Spleen (tissue), 7 donors: ENCODE results near the gene AQP2.

ENCODE experiments used
- POLR2A ChIP-seq, 3 donors: fragments of 450-650 bp; IDR thresholded peaks; one replicate each; pipeline ENCODE4 v1.5.1; 2017; ENCODE audit warnings: antibody characterized with exemption in 3 of 3, mild to moderate bottlenecking in 1 of 3
- POLR2AphosphoS5 ChIP-seq, 3 donors: sonication (generic); formaldehyde crosslinking; IDR thresholded peaks; one replicate each; pipeline ENCODE4 v1.5.1; 2017; ENCODE audit warnings: antibody characterized with exemption in 3 of 3
- TF ChIP-seq, protein P1 (sequence below), 11 experiments: fragments of 200-600 bp in 7 of 11; fragments of 450-650 bp in 4 of 11; sonication (generic) in 4 of 11; IDR thresholded peaks in 8 of 11; conservative IDR thresholded peaks in 3 of 11; 1 replicate in 7 of 11; 2 replicates in 4 of 11; pipeline versions ENCODE4 v1.4.0 to v1.8.0; 2016 to 2021; ENCODE audit warnings: antibody characterized with exemption in 11 of 11, inconsistent platforms in 4 of 11, mild to moderate bottlenecking in 1 of 11
- donor health status: DM: no; HTN: no; CAD: no; lungs with moderate emphysema.
- donor health status: DM: no; HTN: no; CAD: no.
- donor health status: DM: no; HTN: no; CAD: no.

DNA sequence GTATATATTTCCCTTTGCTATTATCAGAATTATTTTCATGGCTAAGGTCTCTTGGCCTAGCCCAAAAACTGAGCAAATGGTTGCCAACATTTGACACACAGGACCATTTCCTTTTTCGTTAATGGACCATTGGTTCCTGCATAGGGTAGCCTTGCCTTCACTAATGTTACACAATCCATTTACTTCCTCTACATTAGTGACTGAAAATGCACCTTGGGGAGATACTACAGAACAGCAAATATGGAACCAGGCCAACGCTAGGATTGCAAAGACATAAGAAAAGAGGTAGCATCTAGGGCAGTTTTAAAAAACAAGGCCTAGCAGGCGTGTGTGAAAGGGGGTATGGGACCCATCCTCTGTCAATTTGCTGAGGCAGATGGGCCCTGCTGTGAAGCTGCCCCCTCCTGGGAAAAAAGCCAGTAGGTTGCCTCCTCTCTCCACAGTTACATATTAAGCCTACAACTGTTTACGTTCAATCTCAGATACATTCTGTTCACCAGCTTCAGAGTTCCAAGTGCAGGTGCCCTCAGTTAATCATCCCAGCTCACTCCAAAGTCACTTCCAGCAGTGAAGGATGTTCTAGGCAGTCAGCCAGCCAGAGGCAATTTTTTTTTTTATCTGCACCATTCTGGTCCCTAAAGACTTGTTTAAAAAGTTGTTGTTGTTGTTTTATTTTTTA, 37.2 kb downstream of the AQP2 start:
- TF ChIP-seq, protein P1, sequence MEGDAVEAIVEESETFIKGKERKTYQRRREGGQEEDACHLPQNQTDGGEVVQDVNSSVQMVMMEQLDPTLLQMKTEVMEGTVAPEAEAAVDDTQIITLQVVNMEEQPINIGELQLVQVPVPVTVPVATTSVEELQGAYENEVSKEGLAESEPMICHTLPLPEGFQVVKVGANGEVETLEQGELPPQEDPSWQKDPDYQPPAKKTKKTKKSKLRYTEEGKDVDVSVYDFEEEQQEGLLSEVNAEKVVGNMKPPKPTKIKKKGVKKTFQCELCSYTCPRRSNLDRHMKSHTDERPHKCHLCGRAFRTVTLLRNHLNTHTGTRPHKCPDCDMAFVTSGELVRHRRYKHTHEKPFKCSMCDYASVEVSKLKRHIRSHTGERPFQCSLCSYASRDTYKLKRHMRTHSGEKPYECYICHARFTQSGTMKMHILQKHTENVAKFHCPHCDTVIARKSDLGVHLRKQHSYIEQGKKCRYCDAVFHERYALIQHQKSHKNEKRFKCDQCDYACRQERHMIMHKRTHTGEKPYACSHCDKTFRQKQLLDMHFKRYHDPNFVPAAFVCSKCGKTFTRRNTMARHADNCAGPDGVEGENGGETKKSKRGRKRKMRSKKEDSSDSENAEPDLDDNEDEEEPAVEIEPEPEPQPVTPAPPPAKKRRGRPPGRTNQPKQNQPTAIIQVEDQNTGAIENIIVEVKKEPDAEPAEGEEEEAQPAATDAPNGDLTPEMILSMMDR (IDR thresholded peaks at IDR 0.05 in 8 of 11, conservative IDR thresholded peaks at IDR 0.05 in 3 of 11) = no peak
- no peak for TF ChIP-seq POLR2A (IDR thresholded peaks at IDR 0.05)
- peak in 1 of 3 donors; percentile 28 for TF ChIP-seq POLR2AphosphoS5 (IDR thresholded peaks at IDR 0.05)
